GM23338 (cell line): ENCODE data around the gene GK.

Experiments used
- CREB1 ChIP-seq: fragments of 250-450 bp; sonication (Bioruptor Pico); IDR thresholded peaks from 2 replicates; pipeline ENCODE4 v1.5.0; 2020; ENCODE audit warnings: low read depth, mild to moderate bottlenecking, moderate library complexity
- EZH2 ChIP-seq: fragments of 200-600 bp; sonication (generic); IDR thresholded peaks from one replicate; pipeline ENCODE4 v1.8.0; 2017; ENCODE audit warnings: antibody characterized with exemption, mild to moderate bottlenecking, low read depth; ENCODE audit not compliant: unreplicated experiment
- EZH2phosphoT487 ChIP-seq: fragments of 200-600 bp; sonication (generic); IDR thresholded peaks from one replicate; pipeline ENCODE4 v1.8.1; 2018; ENCODE audit warnings: antibody characterized with exemption; ENCODE audit not compliant: unreplicated experiment
- JUNB ChIP-seq: IDR thresholded peaks from one replicate; pipeline ENCODE4 v1.6.1; 2016; ENCODE audit warnings: antibody characterized with exemption; ENCODE audit not compliant: unreplicated experiment
- POLR2AphosphoS5 ChIP-seq: IDR thresholded peaks from 2 replicates; pipeline ENCODE4 v1.6.1; 2016; ENCODE audit warnings: antibody characterized with exemption, low read depth
- ZNF331 ChIP-seq: fragments of 250-450 bp; sonication (Bioruptor Pico); IDR thresholded peaks from 2 replicates; pipeline ENCODE4 v1.5.0; 2020; ENCODE audit warnings: low read depth, mild to moderate bottlenecking, moderate library complexity
- TF ChIP-seq, protein P1 (sequence below), 2 experiments: fragments of 200-600 bp in 1 of 2; sonication (generic) in 1 of 2; conservative IDR thresholded peaks; 2 replicates each; pipeline versions ENCODE4 v1.5.1 to v1.6.1; 2016 to 2017; ENCODE audit warnings: antibody characterized with exemption in 2 of 2, low read depth in 2 of 2, mild to moderate bottlenecking in 2 of 2, moderate library complexity in 1 of 2
- TF ChIP-seq, protein P2 (sequence below): IDR thresholded peaks from one replicate; pipeline ENCODE4 v1.6.1; 2018; ENCODE audit warnings: antibody characterized with exemption; ENCODE audit not compliant: unreplicated experiment
- TF ChIP-seq, protein P3 (sequence below): IDR thresholded peaks from 2 replicates; pipeline ENCODE4 v1.6.1; 2016; ENCODE audit warnings: antibody characterized with exemption

DNA sequence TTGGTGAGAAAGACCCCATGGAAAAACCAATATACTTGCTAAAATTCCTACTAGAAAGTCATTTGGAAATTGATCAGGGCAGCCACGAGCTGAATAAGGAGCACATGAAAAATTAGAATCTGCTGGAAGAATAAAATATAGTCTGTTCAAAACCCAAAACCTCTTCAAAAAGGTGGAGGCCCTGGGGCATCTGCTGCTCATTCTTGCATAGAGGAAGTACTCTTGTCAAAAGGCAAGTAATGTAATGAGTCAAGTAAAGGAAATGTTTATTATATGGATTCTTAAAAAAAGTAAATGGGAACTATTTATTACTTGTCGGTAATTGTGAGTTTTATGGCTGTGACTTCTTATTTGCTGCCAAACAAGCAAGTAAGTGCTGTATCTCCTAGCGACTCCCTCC is 109.5 kb downstream of the GK start:
- TF ChIP-seq, protein P1, sequence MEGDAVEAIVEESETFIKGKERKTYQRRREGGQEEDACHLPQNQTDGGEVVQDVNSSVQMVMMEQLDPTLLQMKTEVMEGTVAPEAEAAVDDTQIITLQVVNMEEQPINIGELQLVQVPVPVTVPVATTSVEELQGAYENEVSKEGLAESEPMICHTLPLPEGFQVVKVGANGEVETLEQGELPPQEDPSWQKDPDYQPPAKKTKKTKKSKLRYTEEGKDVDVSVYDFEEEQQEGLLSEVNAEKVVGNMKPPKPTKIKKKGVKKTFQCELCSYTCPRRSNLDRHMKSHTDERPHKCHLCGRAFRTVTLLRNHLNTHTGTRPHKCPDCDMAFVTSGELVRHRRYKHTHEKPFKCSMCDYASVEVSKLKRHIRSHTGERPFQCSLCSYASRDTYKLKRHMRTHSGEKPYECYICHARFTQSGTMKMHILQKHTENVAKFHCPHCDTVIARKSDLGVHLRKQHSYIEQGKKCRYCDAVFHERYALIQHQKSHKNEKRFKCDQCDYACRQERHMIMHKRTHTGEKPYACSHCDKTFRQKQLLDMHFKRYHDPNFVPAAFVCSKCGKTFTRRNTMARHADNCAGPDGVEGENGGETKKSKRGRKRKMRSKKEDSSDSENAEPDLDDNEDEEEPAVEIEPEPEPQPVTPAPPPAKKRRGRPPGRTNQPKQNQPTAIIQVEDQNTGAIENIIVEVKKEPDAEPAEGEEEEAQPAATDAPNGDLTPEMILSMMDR (conservative IDR thresholded peaks at IDR 0.05; ENCODE audit: low read depth in 2 of 2), result no peak
- no peak for TF ChIP-seq POLR2AphosphoS5
- no peak for TF ChIP-seq EZH2
- TF ChIP-seq CREB1 (CRISPR knock-in tag), result no peak
- no peak for TF ChIP-seq ZNF331 (CRISPR knock-in tag)
- TF ChIP-seq, protein P2, sequence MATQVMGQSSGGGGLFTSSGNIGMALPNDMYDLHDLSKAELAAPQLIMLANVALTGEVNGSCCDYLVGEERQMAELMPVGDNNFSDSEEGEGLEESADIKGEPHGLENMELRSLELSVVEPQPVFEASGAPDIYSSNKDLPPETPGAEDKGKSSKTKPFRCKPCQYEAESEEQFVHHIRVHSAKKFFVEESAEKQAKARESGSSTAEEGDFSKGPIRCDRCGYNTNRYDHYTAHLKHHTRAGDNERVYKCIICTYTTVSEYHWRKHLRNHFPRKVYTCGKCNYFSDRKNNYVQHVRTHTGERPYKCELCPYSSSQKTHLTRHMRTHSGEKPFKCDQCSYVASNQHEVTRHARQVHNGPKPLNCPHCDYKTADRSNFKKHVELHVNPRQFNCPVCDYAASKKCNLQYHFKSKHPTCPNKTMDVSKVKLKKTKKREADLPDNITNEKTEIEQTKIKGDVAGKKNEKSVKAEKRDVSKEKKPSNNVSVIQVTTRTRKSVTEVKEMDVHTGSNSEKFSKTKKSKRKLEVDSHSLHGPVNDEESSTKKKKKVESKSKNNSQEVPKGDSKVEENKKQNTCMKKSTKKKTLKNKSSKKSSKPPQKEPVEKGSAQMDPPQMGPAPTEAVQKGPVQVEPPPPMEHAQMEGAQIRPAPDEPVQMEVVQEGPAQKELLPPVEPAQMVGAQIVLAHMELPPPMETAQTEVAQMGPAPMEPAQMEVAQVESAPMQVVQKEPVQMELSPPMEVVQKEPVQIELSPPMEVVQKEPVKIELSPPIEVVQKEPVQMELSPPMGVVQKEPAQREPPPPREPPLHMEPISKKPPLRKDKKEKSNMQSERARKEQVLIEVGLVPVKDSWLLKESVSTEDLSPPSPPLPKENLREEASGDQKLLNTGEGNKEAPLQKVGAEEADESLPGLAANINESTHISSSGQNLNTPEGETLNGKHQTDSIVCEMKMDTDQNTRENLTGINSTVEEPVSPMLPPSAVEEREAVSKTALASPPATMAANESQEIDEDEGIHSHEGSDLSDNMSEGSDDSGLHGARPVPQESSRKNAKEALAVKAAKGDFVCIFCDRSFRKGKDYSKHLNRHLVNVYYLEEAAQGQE, result no peak
- TF ChIP-seq EZH2phosphoT487, result no peak
- TF ChIP-seq, protein P3, sequence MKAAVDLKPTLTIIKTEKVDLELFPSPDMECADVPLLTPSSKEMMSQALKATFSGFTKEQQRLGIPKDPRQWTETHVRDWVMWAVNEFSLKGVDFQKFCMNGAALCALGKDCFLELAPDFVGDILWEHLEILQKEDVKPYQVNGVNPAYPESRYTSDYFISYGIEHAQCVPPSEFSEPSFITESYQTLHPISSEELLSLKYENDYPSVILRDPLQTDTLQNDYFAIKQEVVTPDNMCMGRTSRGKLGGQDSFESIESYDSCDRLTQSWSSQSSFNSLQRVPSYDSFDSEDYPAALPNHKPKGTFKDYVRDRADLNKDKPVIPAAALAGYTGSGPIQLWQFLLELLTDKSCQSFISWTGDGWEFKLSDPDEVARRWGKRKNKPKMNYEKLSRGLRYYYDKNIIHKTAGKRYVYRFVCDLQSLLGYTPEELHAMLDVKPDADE, result no peak
- TF ChIP-seq JUNB, result no peak
